Endothelial cell of umbilical vein (primary cell): ENCODE results near the gene PPP2R5D. TPM values are rescaled to one million over a fixed set of nuclear protein-coding genes. Genes with fewer than 3 reads are reported as not detected.

Experiments used
- BruUV-seq: library from RNA; stranded (reverse); fragments of 400-500 nt; replicated peaks from 2 replicates; lab custom pipeline; 2021; lab: Mats Ljungman, UMichigan
- CTCF ChIA-PET: fragments of 300-600, 350-600 bp; sonication (Branson Sonifier 250); formaldehyde crosslinking; loops from one replicate; lab custom pipeline; 2021; ENCODE audit warnings: antibody characterized with exemption, inconsistent platforms; lab: Charles Lee
- POLR2A ChIA-PET: fragments of 300-600, 350-600 bp; sonication (Branson Sonifier 250); formaldehyde crosslinking; loops from one replicate; lab custom pipeline; 2021; ENCODE audit warnings: antibody characterized with exemption, inconsistent platforms; lab: Charles Lee
- DNase-seq: peaks from one replicate; pipeline ENCODE4 v3.0.0-alpha.2; 2011; ENCODE audit warnings: low read depth, low spot score
- FAIRE-seq: peaks from 2 replicates; lab custom pipeline; 2011; peaks lifted over from hg19 to GRCh38; lab: Jason Lieb, UNC
- H2AFZ ChIP-seq: 2 replicates; pipeline ENCODE4 v1.6.0; 2012; ENCODE audit warnings: low read depth, low read length, control low read depth, inconsistent platforms
- H3K27ac ChIP-seq: 2 replicates; pipeline ENCODE4 v1.5.1; 2011; ENCODE audit warnings: low read depth, mild to moderate bottlenecking, control low read depth, low read length, moderate library complexity; ENCODE audit not compliant: insufficient read depth
- H3K27me3 ChIP-seq, 2 experiments: 2 replicates each; pipeline versions ENCODE4 v1.6.0 to v1.6.1; 2011; ENCODE audit warnings: low read length in 2 of 2, mixed read lengths in 1 of 2; ENCODE audit not compliant: control insufficient read depth in 2 of 2, insufficient read depth in 2 of 2
- H3K36me3 ChIP-seq, 2 experiments: 2 replicates in 1 of 2; 3 replicates in 1 of 2; pipeline ENCODE4 v1.5.1; 2011; ENCODE audit warnings: low read length in 2 of 2, mild to moderate bottlenecking in 1 of 2, moderate library complexity in 1 of 2; ENCODE audit not compliant: control insufficient read depth in 2 of 2, insufficient read depth in 2 of 2; ENCODE audit errors: extremely low read depth in 1 of 2
- H3K4me1 ChIP-seq: 3 replicates; pipeline ENCODE4 v1.5.1; 2011; ENCODE audit warnings: mild to moderate bottlenecking, low read length; ENCODE audit not compliant: control insufficient read depth, insufficient read depth; ENCODE audit errors: extremely low read depth
- H3K4me2 ChIP-seq: 2 replicates; pipeline ENCODE4 v1.6.1; 2011; ENCODE audit warnings: low read length, control low read depth, mixed read lengths; ENCODE audit not compliant: insufficient read depth
- H3K4me3 ChIP-seq, 3 experiments: fragments of 200-600 bp in 1 of 3; sonication (generic), shearing (Covaris generic) in 1 of 3; replicated peaks in 1 of 3; 2 replicates each; pipeline ENCODE4 v1.5.1; 2011 to 2016; ENCODE audit warnings: control low read depth in 3 of 3, low read length in 3 of 3, mild to moderate bottlenecking in 2 of 3, inconsistent platforms in 1 of 3, low read depth in 1 of 3, moderate library complexity in 1 of 3; ENCODE audit not compliant: insufficient read depth in 1 of 3
- H3K79me2 ChIP-seq: 2 replicates; pipeline ENCODE4 v1.6.0; 2012; ENCODE audit warnings: low read length, inconsistent platforms; ENCODE audit not compliant: control insufficient read depth, insufficient read depth
- H3K9ac ChIP-seq: replicated peaks from 2 replicates; pipeline ENCODE3; 2011; ENCODE audit warnings: low read length, control low read depth; ENCODE audit not compliant: insufficient read depth; ENCODE audit errors: extremely low read depth
- H3K9me1 ChIP-seq: replicated peaks from 3 replicates; pipeline ENCODE4 v1.6.0; 2011; ENCODE audit warnings: mild to moderate bottlenecking, low read length; ENCODE audit not compliant: control insufficient read depth, insufficient read depth; ENCODE audit errors: extremely low read depth
- H3K9me3 ChIP-seq: replicated peaks from 2 replicates; pipeline ENCODE4 v1.5.1; 2012; ENCODE audit warnings: low read length, inconsistent platforms; ENCODE audit not compliant: control insufficient read depth, insufficient read depth
- H4K20me1 ChIP-seq: replicated peaks from 2 replicates; pipeline ENCODE3; 2011; ENCODE audit warnings: mild to moderate bottlenecking, low read length; ENCODE audit not compliant: control insufficient read depth, insufficient read depth; ENCODE audit errors: extremely low read depth
- CTCF ChIP-seq, 2 donors: IDR thresholded peaks; 1 replicate in 1 of 2; 2 replicates in 1 of 2; pipeline ENCODE4 v1.5.1; 2011; ENCODE audit warnings: low read length in 2 of 2, mild to moderate bottlenecking in 2 of 2, moderate library complexity in 2 of 2, control low read depth in 1 of 2, inconsistent platforms in 1 of 2, low read depth in 1 of 2; ENCODE audit not compliant: insufficient read depth in 1 of 2; ENCODE audit errors: extremely low read depth in 1 of 2
- FOS ChIP-seq: IDR thresholded peaks from 2 replicates; pipeline ENCODE4 v1.6.1; 2011; ENCODE audit warnings: mild to moderate bottlenecking, low read length, moderate library complexity, borderline replicate concordance; ENCODE audit not compliant: insufficient read depth
- MYC ChIP-seq: IDR thresholded peaks from one replicate; pipeline ENCODE4 v1.6.1; 2011; ENCODE audit warnings: mild to moderate bottlenecking, low read depth, low read length
- POLR2A ChIP-seq: IDR thresholded peaks from 2 replicates; pipeline ENCODE4 v1.6.1; 2012; ENCODE audit warnings: low read depth, mild to moderate bottlenecking, control low read depth, low read length
- POLR2AphosphoS5 ChIP-seq: IDR thresholded peaks from 2 replicates; pipeline ENCODE4 v1.6.1; 2012; ENCODE audit warnings: low read depth, mild to moderate bottlenecking, control low read depth, low read length, moderate library complexity; ENCODE audit not compliant: insufficient read depth
- dilution Hi-C: fragments of 300-500 bp; cut with MboI; formaldehyde crosslinking; loops from one replicate; pipeline ENCODE4 v1.15.0; 2019; ENCODE audit warnings: low sequenced_read_pairs; ENCODE audit not compliant: extremely low pct_ligation_motif_present
- intact Hi-C: fragments of 100-400 bp; cut with micrococcal nuclease; formaldehyde crosslinking; loops from one replicate; pipeline ENCODE4 v1.10.0; 2022
- polyA plus RNA-seq, 4 experiments: library from polyadenylated mRNA; depleted of rRNA in 3 of 4; stranded (reverse) in 3 of 4; unstranded in 1 of 4; fragments of >200 nt; gene quantifications; 2 replicates each; pipeline versions ENCODE4 v1.2.1 to v1.2.3, GENCODE V29; 2011 to 2012; ENCODE audit warnings: missing spikeins in 1 of 4
- total RNA-seq: library from RNA; stranded (reverse); gene quantifications from 2 replicates; pipeline ENCODE4 v1.2.3, GENCODE V29; 2021
- TF ChIP-seq, protein P1 (sequence below): IDR thresholded peaks from 2 replicates; pipeline ENCODE4 v1.6.1; 2011; ENCODE audit not compliant: insufficient read depth, insufficient read length

The PPP2R5D gene
- total and polyA plus RNA-seq, 2 donors (not counting 3 experiments of a cell fraction or from before 2014, with no cell fraction given) = 45.5 to 60.2 TPM

DNA sequence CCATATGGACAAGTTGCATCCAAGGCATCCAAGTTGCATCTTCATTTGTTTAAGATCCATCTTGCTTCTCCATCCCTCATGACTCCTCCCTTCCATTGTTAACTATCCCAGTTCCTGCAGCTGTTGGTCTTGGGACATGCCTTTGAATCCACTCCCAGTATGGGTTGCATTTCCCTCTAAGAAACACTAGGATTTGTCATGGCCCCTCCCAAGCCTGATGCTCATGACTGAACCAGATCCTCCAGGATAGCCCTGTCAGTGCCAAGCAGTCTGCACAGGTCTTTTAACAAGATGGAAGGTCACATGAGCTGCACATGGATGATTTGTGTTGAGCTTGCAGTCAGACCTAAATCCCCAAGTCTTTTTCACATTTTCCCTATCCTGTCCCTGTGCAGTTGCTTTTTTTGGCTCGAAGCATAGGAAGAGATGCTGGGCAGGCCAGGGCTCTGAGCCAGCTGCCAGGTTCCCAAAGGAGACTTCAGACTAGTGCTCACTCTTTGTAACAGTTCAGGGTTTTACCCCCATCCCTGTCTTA lies 4.2 kb downstream of the PPP2R5D start:
- intact Hi-C loops (no loop called here), dilution Hi-C loops (no loop called here)
- ChIA-PET CTCF (interaction anchor here (1.0 to 1.1 kb wide), 3 partner anchors 8 to 25 kb away, joined by 3 to 4 read pairs (median 3); partner anchors contain the start of genes KLHDC3 and MEA1), POLR2A (interaction anchor here (0.5 kb wide), 1 partner anchor 13 kb away, joined by 5 read pairs; no protein-coding TSS in a partner anchor)
- Histone ChIP-seq H3K36me3 (peaks cover 0 to 10% of the 10 kb centered on the region in 2 experiments), H3K4me3 (no peak overlapping the region), H4K20me1 (peaks cover 3% of the 10 kb centered on the region), H3K9ac (no peak overlapping the region), H3K79me2 (peaks cover 15% of the 10 kb centered on the region), H3K27ac (no peak overlapping the region), H3K9me3 (no peaks in the 10 kb centered on the region), H3K27me3 (no peaks in the 10 kb centered on the region), H3K4me1 (peaks cover 20% of the 10 kb centered on the region), H2AFZ (no peak overlapping the region), H3K4me2 (no peak overlapping the region), H3K9me1 (no peaks in the 10 kb centered on the region)
- peak; percentile 68 for DNase-seq
- TF ChIP-seq, protein P1, sequence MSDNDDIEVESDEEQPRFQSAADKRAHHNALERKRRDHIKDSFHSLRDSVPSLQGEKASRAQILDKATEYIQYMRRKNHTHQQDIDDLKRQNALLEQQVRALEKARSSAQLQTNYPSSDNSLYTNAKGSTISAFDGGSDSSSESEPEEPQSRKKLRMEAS = no peak
- no peak for TF ChIP-seq POLR2AphosphoS5
- no peak for TF ChIP-seq MYC
- TF ChIP-seq FOS = no peak
- no peak for TF ChIP-seq CTCF (IDR thresholded peaks at IDR 0.05; ENCODE audit: extremely low read depth in 1 of 2, insufficient read depth in 1 of 2, low read depth in 1 of 2, low read length in 2 of 2)
- TF ChIP-seq POLR2A = no peak
- FAIRE-seq = peak; percentile 73
- no TSS peak for BruUV-seq
